ENCODE measurements around the gene RBM4B.

RBM4B gene

DNA sequence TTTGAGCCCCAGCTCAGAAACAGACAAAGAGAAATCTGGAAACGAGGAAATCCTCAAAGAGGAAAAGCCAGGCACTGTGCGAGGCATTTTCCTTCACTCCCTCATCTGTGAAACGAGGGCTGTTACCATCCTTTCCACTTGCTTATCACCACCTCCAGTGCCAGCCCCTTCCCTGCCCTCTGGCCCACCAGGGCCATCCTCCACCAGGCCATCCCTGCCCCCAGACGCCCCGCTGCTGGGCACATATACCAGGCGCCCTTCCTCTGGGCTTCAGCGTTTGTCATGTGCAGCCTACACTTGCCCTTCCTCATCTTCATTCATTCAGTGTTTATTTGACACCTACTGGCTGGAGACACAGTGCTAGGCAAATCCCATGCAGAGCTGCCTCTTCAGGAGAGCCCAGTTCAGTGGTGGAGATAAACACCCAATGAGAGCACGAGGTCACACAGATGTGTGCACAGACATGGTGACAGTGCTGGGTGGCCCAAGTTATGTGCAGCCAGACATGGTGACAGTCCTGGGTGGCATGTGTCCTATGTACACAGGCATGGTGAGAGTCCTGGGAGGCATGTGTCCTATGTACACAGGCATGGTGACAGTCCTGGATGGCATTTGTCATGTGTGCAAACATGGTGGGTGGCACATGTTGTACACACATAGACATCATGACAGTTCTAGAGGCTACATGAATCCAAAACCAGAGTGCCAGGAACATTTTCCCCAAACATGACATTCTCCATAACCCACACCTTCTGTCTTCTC, 41.6 kb upstream of the RBM4B start:
- WGBS, 2 experiments (ENCODE audit: insufficient coverage in 2 of 2), result 84 to 88% methylated on average over 6 to 8 of the region's 8 CpGs
- H3K36me3 ChIP-seq (ENCODE audit: control insufficient read depth, insufficient read depth, low read length), result peaks cover 13% of the 10 kb centered on the region

DNA sequence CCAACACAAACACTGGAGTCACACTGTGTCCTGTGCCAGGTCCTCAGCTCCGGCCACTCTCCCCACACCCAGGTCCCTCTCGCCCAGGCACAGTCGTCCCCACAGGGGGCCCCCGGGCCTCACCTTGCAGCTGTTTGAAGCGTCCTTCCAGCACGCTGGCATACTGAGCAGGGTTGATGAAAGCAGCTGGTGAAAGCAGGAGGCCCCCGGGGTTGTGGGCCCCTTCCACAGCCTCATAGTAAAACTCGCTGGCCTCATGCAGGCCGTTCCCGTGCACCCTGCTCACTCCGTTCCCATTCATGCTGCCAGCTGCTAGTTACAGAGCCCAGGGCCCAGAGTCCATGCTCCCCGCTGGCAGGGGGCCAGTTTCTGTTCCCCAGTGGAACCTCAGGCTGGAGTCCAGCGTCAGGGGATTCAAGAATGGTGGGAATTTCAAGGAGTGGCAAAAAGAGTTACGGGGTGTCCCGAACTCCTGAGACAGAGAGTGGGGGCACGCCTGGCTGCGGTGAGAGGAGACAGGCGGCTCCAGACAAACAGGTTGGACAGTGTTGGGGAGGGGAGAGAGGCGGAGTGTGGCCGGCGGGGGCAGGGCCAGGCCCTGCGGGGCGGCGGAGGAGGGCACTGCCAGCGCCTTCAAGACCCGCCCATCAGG, 40.8 kb upstream of the RBM4B start:
- Histone ChIP-seq H3K9me3 (ENCODE audit: control insufficient read depth, low read length) (no peaks in the 10 kb centered on the region), H3K4me1 (ENCODE audit: control insufficient read depth, insufficient read depth, low read length, poor library complexity, severe bottlenecking) (peaks cover 8% of the 10 kb centered on the region), H3K4me3 (ENCODE audit: extremely low read depth, insufficient read depth, low read length, poor library complexity, severe bottlenecking) (no peak overlapping the region), H3K36me3 (ENCODE audit: control insufficient read depth, insufficient read depth, low read length) (peaks cover 17% of the 10 kb centered on the region), H3K27ac (ENCODE audit: low read depth, low read length, severe bottlenecking) (no peak overlapping the region)
- 72 to 89% methylated on average over 14 of the region's 26 CpGs for WGBS, 2 experiments (ENCODE audit: insufficient coverage in 2 of 2)

More for the DNA sequence above, 41.6 kb upstream of the RBM4B start:
- Histone ChIP-seq H3K27ac (ENCODE audit: low read depth, low read length, severe bottlenecking) (no peak overlapping the region), H3K9me3 (ENCODE audit: control insufficient read depth, low read length) (no peaks in the 10 kb centered on the region), H3K4me1 (ENCODE audit: control insufficient read depth, insufficient read depth, low read length, poor library complexity, severe bottlenecking) (peaks cover 10% of the 10 kb centered on the region), H3K4me3 (ENCODE audit: extremely low read depth, insufficient read depth, low read length, poor library complexity, severe bottlenecking) (no peak overlapping the region)

DNA sequence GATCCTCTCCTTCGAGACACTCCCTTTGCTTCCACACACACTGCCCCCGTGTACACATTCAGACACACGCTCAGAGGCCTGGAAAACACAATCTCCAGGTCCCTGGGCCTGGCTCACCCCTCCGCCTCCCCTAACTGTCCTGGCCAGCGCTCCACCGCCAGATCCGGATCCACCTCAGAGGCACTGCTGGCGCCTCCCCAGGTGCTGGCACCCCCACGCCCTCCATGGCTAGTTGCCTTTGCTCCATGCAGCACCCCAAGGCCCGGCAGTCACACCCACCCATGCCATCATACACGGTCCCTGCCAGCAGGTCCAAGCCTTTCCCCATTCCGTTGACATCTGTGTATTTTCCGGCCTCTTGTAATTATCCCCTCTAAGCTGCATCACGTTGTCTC, 40.2 kb upstream of the RBM4B start:
- Histone ChIP-seq H3K36me3 (ENCODE audit: control insufficient read depth, insufficient read depth, low read length) (peaks cover 22% of the 10 kb centered on the region), H3K4me3 (ENCODE audit: extremely low read depth, insufficient read depth, low read length, poor library complexity, severe bottlenecking) (no peak overlapping the region), H3K4me1 (ENCODE audit: control insufficient read depth, insufficient read depth, low read length, poor library complexity, severe bottlenecking) (peaks cover 8% of the 10 kb centered on the region), H3K27ac (ENCODE audit: low read depth, low read length, severe bottlenecking) (no peak overlapping the region), H3K9me3 (ENCODE audit: control insufficient read depth, low read length) (no peaks in the 10 kb centered on the region)
- 89 to 95% methylated on average over 12 to 14 of the region's 14 CpGs for WGBS, 2 experiments (ENCODE audit: insufficient coverage in 2 of 2)

DNA sequence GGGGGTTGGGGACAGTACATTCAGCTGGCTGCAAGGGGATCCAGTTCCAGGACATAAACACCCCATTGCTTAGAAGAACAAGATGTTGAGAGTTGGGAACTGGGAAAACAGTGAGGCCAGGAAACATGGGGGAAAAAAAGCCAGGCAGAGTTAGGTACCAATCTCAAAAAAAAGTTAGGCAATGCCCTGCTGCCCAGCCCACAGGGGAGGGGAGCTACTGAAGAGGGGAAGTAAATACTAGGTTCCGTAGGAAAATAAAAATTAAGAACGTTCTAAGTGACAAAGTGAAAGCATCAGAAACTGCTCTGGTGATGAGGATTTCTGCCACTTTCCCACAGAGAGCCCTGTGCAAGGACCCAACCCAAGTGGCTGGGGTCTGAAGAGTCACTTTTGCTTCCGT, 39.3 kb upstream of the RBM4B start:
- peaks cover 26% of the 10 kb centered on the region for H3K36me3 ChIP-seq (ENCODE audit: control insufficient read depth, insufficient read depth, low read length)
- H3K4me1 ChIP-seq (ENCODE audit: control insufficient read depth, insufficient read depth, low read length, poor library complexity, severe bottlenecking), result peaks cover 8% of the 10 kb centered on the region
- no peak overlapping the region for H3K27ac ChIP-seq (ENCODE audit: low read depth, low read length, severe bottlenecking)
- 96 to 100% methylated on average over 2 to 3 of the region's 3 CpGs for WGBS, 2 experiments (ENCODE audit: insufficient coverage in 2 of 2)
- H3K4me3 ChIP-seq (ENCODE audit: extremely low read depth, insufficient read depth, low read length, poor library complexity, severe bottlenecking), result no peak overlapping the region
- H3K9me3 ChIP-seq (ENCODE audit: control insufficient read depth, low read length), result no peaks in the 10 kb centered on the region

DNA sequence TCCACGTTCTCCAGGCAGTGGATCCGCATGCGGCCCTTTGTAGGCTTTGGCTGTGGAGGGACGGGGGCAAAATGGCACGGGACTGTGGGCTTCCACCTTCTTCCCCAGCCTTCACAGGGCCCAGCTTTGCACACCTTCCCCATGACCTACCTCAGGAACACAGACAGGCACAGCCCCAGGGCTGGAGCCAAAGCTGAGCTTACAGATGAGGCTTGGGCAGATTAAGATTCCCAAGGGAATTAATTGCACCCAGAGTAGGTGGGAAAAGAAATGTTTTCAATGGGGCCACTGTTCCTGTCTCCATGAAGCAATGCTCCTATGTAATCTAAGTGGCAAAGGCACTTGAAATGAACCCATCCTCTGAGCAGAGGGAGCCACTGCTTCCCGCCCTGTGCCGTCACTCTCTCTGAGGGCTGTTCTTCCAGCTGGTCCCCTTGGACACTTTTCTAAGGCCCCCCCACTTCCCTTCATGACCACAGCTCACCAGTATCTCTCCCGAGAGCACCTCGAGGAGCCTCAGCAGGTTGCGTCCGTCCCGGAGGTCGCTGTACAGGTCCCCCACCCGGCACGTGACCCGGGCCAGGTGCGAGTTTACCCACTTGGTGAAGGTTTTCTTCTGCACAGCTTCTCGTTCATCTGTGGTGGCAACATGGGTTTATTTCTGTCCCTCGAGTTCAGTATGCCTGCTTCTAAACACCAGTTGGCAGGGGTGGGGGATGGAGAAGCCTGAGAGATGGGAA, 37.8 kb upstream of the RBM4B start:
- Histone ChIP-seq H3K9me3 (ENCODE audit: control insufficient read depth, low read length) (no peaks in the 10 kb centered on the region), H3K4me3 (ENCODE audit: extremely low read depth, insufficient read depth, low read length, poor library complexity, severe bottlenecking) (no peak overlapping the region), H3K27ac (ENCODE audit: low read depth, low read length, severe bottlenecking) (no peak overlapping the region), H3K4me1 (ENCODE audit: control insufficient read depth, insufficient read depth, low read length, poor library complexity, severe bottlenecking) (peaks cover 6% of the 10 kb centered on the region), H3K36me3 (ENCODE audit: control insufficient read depth, insufficient read depth, low read length) (peaks cover 34% of the 10 kb centered on the region)
- WGBS, 2 experiments (ENCODE audit: insufficient coverage in 2 of 2), result 88 to 99% methylated on average over 11 to 18 of the region's 19 CpGs

DNA sequence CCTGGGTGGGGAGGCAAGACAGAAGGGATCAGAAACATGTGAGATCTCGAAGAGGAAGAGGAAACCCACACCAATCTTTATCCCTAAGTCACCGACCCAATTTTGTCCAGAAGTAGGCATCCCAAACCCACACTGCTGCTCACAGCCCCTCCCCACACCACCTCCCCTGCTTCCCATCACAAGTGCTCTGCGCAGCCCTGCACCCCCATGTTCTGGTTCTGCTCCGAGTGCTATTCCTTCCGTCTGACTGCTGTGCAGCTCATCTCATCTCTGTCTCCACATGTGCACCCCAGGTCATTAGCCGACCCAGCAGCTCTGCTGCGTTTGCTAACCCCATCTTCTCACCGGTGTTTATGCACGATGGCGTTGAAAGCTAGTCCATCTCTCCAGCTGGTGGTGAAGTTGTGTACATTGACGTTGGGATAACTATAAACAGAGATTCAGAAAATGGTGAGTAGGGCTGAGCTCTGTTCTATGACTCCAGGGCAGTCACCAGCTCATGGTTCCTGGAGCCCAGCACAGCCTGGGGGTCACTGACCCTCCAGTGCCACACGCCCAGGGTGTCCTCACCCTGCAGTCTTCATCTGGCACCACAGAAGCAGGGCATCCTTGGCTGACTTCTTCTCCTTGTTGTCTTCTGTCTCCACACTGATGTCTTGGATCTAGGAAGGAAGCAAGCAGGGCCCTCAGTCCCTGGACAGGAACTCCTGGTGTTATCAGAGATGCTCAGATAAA, 36.2 kb upstream of the RBM4B start:
- Histone ChIP-seq H3K4me1 (ENCODE audit: control insufficient read depth, insufficient read depth, low read length, poor library complexity, severe bottlenecking) (no peaks in the 10 kb centered on the region), H3K4me3 (ENCODE audit: extremely low read depth, insufficient read depth, low read length, poor library complexity, severe bottlenecking) (no peak overlapping the region), H3K36me3 (ENCODE audit: control insufficient read depth, insufficient read depth, low read length) (peaks cover 41% of the 10 kb centered on the region), H3K9me3 (ENCODE audit: control insufficient read depth, low read length) (no peaks in the 10 kb centered on the region), H3K27ac (ENCODE audit: low read depth, low read length, severe bottlenecking) (no peak overlapping the region)
- WGBS, 2 experiments (ENCODE audit: insufficient coverage in 2 of 2), result 90 to 95% methylated on average over 11 of the region's 12 CpGs

DNA sequence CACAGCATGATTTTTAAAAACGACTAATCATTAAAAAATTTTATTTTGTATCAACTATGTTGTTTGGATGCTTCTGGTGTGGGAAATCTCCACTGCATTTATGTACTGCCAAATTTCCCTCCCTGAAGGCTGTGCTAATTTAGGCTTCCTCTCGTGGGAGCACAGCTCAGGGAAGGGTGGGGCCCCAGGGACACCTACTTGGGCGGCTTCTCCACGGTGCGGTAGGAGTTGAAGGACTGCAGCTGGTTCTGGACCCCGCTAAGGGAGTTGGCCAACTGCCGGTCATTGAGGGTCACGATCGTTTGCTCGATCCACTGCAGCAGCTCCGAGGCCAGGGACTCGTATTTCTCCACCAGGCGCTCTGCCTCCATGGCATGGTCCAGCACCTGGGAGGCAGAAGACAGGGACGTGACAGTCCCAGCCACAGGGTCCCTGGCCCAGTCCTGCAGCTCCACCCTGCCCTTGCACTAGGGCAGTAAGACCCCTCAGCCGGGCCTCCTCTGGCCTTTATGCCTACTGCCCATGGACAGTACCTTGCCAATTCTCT, 32.8 kb upstream of the RBM4B start:
- H3K36me3 ChIP-seq (ENCODE audit: control insufficient read depth, insufficient read depth, low read length), result peaks cover 53% of the 10 kb centered on the region
- H3K4me3 ChIP-seq (ENCODE audit: extremely low read depth, insufficient read depth, low read length, poor library complexity, severe bottlenecking), result no peak overlapping the region
- WGBS, 2 experiments (ENCODE audit: insufficient coverage in 2 of 2), result 95% methylated on average over 13 to 14 of the region's 15 CpGs

DNA sequence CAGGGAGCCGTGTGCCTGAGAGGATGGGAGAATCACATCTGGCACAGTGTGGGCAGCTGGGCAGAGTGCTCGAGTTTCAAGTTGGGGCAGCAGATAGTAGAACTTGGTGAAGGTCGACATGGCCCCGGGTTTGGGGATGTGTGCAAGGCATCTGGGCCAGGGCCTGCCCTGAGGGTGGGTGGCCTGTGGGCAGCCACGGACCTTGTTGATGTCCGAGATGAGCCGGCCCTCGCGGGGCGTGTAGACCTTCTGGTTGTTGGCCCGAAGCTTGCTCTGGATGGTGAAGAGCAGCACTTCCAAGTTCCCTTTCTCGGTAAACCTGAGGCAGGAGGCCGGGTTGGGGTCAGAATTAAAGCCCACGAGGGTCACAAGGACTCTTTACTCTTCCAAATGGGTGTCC, 31.0 kb upstream of the RBM4B start:
- Histone ChIP-seq H3K4me1 (ENCODE audit: control insufficient read depth, insufficient read depth, low read length, poor library complexity, severe bottlenecking) (no peaks in the 10 kb centered on the region), H3K4me3 (ENCODE audit: extremely low read depth, insufficient read depth, low read length, poor library complexity, severe bottlenecking) (no peak overlapping the region), H3K27ac (ENCODE audit: low read depth, low read length, severe bottlenecking) (no peak overlapping the region), H3K9me3 (ENCODE audit: control insufficient read depth, low read length) (no peaks in the 10 kb centered on the region), H3K36me3 (ENCODE audit: control insufficient read depth, insufficient read depth, low read length) (peaks cover 48% of the 10 kb centered on the region)
- WGBS, 2 experiments (ENCODE audit: insufficient coverage in 2 of 2), result 93 to 97% methylated on average over 4 to 12 of the region's 14 CpGs

More for the DNA sequence above, 32.8 kb upstream of the RBM4B start:
- no peak overlapping the region for H3K27ac ChIP-seq (ENCODE audit: low read depth, low read length, severe bottlenecking)
- H3K9me3 ChIP-seq (ENCODE audit: control insufficient read depth, low read length), result no peaks in the 10 kb centered on the region
- no peaks in the 10 kb centered on the region for H3K4me1 ChIP-seq (ENCODE audit: control insufficient read depth, insufficient read depth, low read length, poor library complexity, severe bottlenecking)

DNA sequence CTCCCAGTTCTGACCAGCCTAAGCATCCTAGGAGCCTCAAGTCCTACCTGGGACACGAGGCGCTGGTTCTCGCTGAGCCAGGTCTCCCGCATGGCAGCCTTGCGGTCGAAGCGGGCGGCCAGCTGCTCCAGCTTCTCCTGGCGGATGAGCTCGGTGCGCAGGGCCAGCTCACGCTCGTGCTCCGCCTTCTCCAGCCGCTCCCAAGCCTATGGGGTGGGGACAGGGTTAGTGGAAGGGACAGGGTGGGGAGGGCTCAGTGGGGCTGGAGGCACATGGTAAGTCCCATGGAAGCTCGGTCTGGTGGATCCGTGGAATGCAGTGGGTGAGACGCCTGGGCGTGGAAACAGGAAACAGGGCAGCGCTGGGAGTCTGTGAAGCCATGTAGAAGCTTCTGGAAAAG, 30.4 kb upstream of the RBM4B start:
- peaks cover 43% of the 10 kb centered on the region for H3K36me3 ChIP-seq (ENCODE audit: control insufficient read depth, insufficient read depth, low read length)
- H3K4me1 ChIP-seq (ENCODE audit: control insufficient read depth, insufficient read depth, low read length, poor library complexity, severe bottlenecking), result no peaks in the 10 kb centered on the region
- no peak overlapping the region for H3K27ac ChIP-seq (ENCODE audit: low read depth, low read length, severe bottlenecking)
- H3K9me3 ChIP-seq (ENCODE audit: control insufficient read depth, low read length), result no peaks in the 10 kb centered on the region
- no peak overlapping the region for H3K4me3 ChIP-seq (ENCODE audit: extremely low read depth, insufficient read depth, low read length, poor library complexity, severe bottlenecking)
- WGBS, 2 experiments (ENCODE audit: insufficient coverage in 2 of 2), result 96% methylated on average over 14 to 16 of the region's 20 CpGs

DNA sequence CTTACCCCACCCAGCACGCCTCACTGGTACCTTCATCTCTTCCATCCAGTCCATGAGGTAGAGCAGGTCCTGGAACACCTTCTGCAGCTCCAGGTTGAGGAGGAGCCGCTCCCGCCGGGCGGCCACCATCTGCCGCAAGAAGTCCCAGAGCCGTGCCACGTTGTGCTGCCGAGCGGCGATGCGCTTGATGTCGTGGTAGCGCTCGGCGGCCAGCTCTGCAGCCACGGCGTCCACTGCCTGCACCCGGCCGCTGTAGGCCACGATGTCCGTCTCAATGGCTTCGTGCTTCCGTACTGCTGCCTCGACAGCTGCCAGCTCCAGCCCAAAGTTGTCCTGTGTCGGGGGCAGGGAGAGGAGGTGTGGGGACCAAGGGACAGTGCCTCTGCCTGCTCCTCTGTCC, 29.8 kb upstream of the RBM4B start:
- H3K27ac ChIP-seq (ENCODE audit: low read depth, low read length, severe bottlenecking), result no peak overlapping the region
- H3K36me3 ChIP-seq (ENCODE audit: control insufficient read depth, insufficient read depth, low read length), result peaks cover 37% of the 10 kb centered on the region
- H3K4me3 ChIP-seq (ENCODE audit: extremely low read depth, insufficient read depth, low read length, poor library complexity, severe bottlenecking), result no peak overlapping the region
- 97 to 98% methylated on average over 26 of the region's 26 CpGs for WGBS, 2 experiments (ENCODE audit: insufficient coverage in 2 of 2)
- no peaks in the 10 kb centered on the region for H3K4me1 ChIP-seq (ENCODE audit: control insufficient read depth, insufficient read depth, low read length, poor library complexity, severe bottlenecking)
- H3K9me3 ChIP-seq (ENCODE audit: control insufficient read depth, low read length), result no peaks in the 10 kb centered on the region
